HG02759 (cell line): ENCODE measurements around the gene CD247.

Experiments
- ATAC-seq: cut with Tn5 transposase; IDR thresholded peaks from one replicate; pipeline ENCODE4 v1.9.1; 2021; ENCODE audit warnings: mild to moderate bottlenecking, moderate library complexity; ENCODE audit not compliant: unreplicated experiment

The CD247 gene

GRCh38 chr1:167489571-167490340, 28.6 kb downstream of the CD247 start:
- no peak for ATAC-seq

- ATAC-seq: no peak
These were observed 29.5 kb downstream of the CD247 start for GRCh38 chr1:167488786-167489185.

- ATAC-seq: no peak
These were observed 30.7 kb downstream of the CD247 start for GRCh38 chr1:167487614-167488013.

- ATAC-seq: no peak
These were observed 32.1 kb downstream of the CD247 start for GRCh38 chr1:167486090-167486824.

- no peak for ATAC-seq
These were observed 33.4 kb downstream of the CD247 start for GRCh38 chr1:167484726-167485502.

- no peak for ATAC-seq
These were observed 34.5 kb downstream of the CD247 start for GRCh38 chr1:167483790-167484189.

- no peak for ATAC-seq
These were observed 36.1 kb downstream of the CD247 start for GRCh38 chr1:167482184-167482583.

GRCh38 chr1:167479331-167479979, 38.9 kb downstream of the CD247 start:
- ATAC-seq: no peak

- ATAC-seq: no peak
These were observed 40.3 kb downstream of the CD247 start for GRCh38 chr1:167477986-167478385.

- no peak for ATAC-seq
These were observed 42.3 kb downstream of the CD247 start for GRCh38 chr1:167476061-167476460.

GRCh38 chr1:167474191-167474641, 44.1 kb downstream of the CD247 start:
- ATAC-seq: no peak

- ATAC-seq: no peak
These were observed 44.6 kb downstream of the CD247 start for GRCh38 chr1:167473761-167474160.

- ATAC-seq: no peak
These were observed 45.4 kb downstream of the CD247 start for GRCh38 chr1:167472752-167473521.

- ATAC-seq: no peak
These were observed 46.8 kb downstream of the CD247 start for GRCh38 chr1:167471568-167471967.

GRCh38 chr1:167469280-167469965, 48.9 kb downstream of the CD247 start:
- ATAC-seq: no peak

- ATAC-seq: no peak
These were observed 50.6 kb downstream of the CD247 start for GRCh38 chr1:167467752-167468151.

GRCh38 chr1:167467126-167467710, 51.1 kb downstream of the CD247 start:
- ATAC-seq: no peak

GRCh38 chr1:167465743-167466142, 52.6 kb downstream of the CD247 start:
- no peak for ATAC-seq

GRCh38 chr1:167465018-167465417, 53.3 kb downstream of the CD247 start:
- ATAC-seq: no peak
